Kidney epithelial cell (primary cell): ENCODE measurements around the gene HMOX2. TPM values are rescaled to one million over a fixed set of nuclear protein-coding genes. Genes with fewer than 3 reads are reported as not detected.

Experiments
- DNase-seq: peaks from one replicate; pipeline ENCODE4 v3.0.0-alpha.2; 2010; ENCODE audit warnings: low read depth
- H3K27me3 ChIP-seq: 2 replicates; pipeline ENCODE4 v1.6.0; 2011; ENCODE audit warnings: low read length; ENCODE audit not compliant: control insufficient read depth, insufficient read depth
- H3K36me3 ChIP-seq: 2 replicates; pipeline ENCODE4 v1.5.1; 2011; ENCODE audit warnings: low read length; ENCODE audit not compliant: control insufficient read depth, insufficient read depth
- H3K4me3 ChIP-seq: 2 replicates; pipeline ENCODE4 v1.5.1; 2011; ENCODE audit warnings: low read depth, mild to moderate bottlenecking, control low read depth, low read length
- CTCF ChIP-seq: IDR thresholded peaks from 2 replicates; pipeline ENCODE4 v1.5.1; 2011; ENCODE audit warnings: mild to moderate bottlenecking, moderate library complexity, low read length, control low read depth, inconsistent platforms; ENCODE audit not compliant: insufficient read depth, poor library complexity, severe bottlenecking
- total RNA-seq: library from RNA; depleted of rRNA; stranded (reverse); fragments of >200 nt; gene quantifications from 2 replicates; pipeline ENCODE4 v1.2.3, GENCODE V29; 2015

HMOX2 gene
- 64.4 and 72.6 TPM in 2 replicates for total RNA-seq

- Histone ChIP-seq H3K36me3 (no peaks in the 10 kb centered on the region), H3K27me3 (no peaks in the 10 kb centered on the region), H3K4me3 (peak within 1 kb of the TSS; percentile 78)
- no peak for DNase-seq
- peak; percentile 13 for TF ChIP-seq CTCF
Observed at GRCh38 chr16:4475880-4476788, at the start of gene HMOX2. HMOX2 (plus strand) TSS chr16:4476398; CDS start chr16:4505525, 29,127 bp downstream.

GRCh38 chr16:4426722-4427372 lies 49.4 kb upstream of the HMOX2 start:
- no peak for TF ChIP-seq CTCF
- no peaks in the 10 kb centered on the region for H3K36me3 ChIP-seq
- DNase-seq, result no peak

GRCh38 chr16:4428500-4428899 lies 47.7 kb upstream of the HMOX2 start:
- Histone ChIP-seq H3K36me3 (no peaks in the 10 kb centered on the region), H3K27me3 (no peaks in the 10 kb centered on the region), H3K4me3 (no peak overlapping the region)
- TF ChIP-seq CTCF, result no peak
- no peak for DNase-seq

More at GRCh38 chr16:4426722-4427372, 49.4 kb upstream of the HMOX2 start:
- Histone ChIP-seq H3K27me3 (no peaks in the 10 kb centered on the region), H3K4me3 (peak overlapping the region; percentile 63)

- no peaks in the 10 kb centered on the region for H3K27me3 ChIP-seq
- peaks cover 2% of the 10 kb centered on the region for H3K36me3 ChIP-seq
- no peak for TF ChIP-seq CTCF
- H3K4me3 ChIP-seq, result no peak overlapping the region
- DNase-seq, result no peak
Observed at GRCh38 chr16:4431023-4431422, 45.2 kb upstream of the HMOX2 start.

- Histone ChIP-seq H3K4me3 (no peak overlapping the region), H3K36me3 (peaks cover 2% of the 10 kb centered on the region), H3K27me3 (no peaks in the 10 kb centered on the region)
- no peak for TF ChIP-seq CTCF
- DNase-seq, result no peak
Observed at GRCh38 chr16:4433228-4433627, 43.0 kb upstream of the HMOX2 start.
